ENCODE measurements around the gene SSBP4. TPM values are rescaled to one million over a fixed set of nuclear protein-coding genes. Genes with fewer than 3 reads are reported as not detected.
A peak's percentile ranks its signal among the peaks of the same experiment; 100 is the strongest.

Gene SSBP4
- total and polyA plus RNA-seq, 9 of the 15 experiments (the other 6 are each of a cell fraction or from before 2014, with no cell fraction given): 1.1 to 189 (median 39.0) TPM

- DNase-seq (ENCODE audit: extremely low read depth in 1 of 4, low spot score in 3 of 4) (no peak), ATAC-seq (no peak), FAIRE-seq (no peak)
- Histone ChIP-seq H3K79me2 (ENCODE audit: control insufficient read depth, insufficient read depth, low read length) (peaks cover 89% of the 10 kb centered on the region), H3K36me3 (ENCODE audit: control insufficient read depth, insufficient read depth, low read length) (peaks cover 53% of the 10 kb centered on the region; the same call in 2 of the 3 replicates), H4K20me1 (replicated peaks; ENCODE audit: control insufficient read depth, insufficient read depth, low read length) (peaks cover 23% of the 10 kb centered on the region), H3K27me3 (ENCODE audit: control insufficient read depth in 2 of 2, insufficient read depth in 2 of 2, low read length in 2 of 2) (no peaks in the 10 kb centered on the region), H3K4me3 (no peak overlapping the region), H3K9me1 (ENCODE audit: control insufficient read depth, insufficient read depth, low read length) (no peaks in the 10 kb centered on the region), H3K9ac (ENCODE audit: insufficient read depth in 1 of 2, low read depth in 2 of 2, low read length in 2 of 2) (peak overlapping the region in 1 of 2 experiments; percentile 80; a peak in 2 of 4 replicates), H2AFZ (ENCODE audit: low read depth, low read length) (no peak overlapping the region), H3K4me2 (ENCODE audit: insufficient read depth, low read length) (no peak overlapping the region), H3K9me3 (replicated peaks; ENCODE audit: control insufficient read depth, insufficient read depth, low read depth, low read length) (no peaks in the 10 kb centered on the region), H3K4me1 (replicated peaks in 1 of 2; ENCODE audit: control insufficient read depth in 2 of 2, insufficient read depth in 2 of 2, low read length in 2 of 2) (peaks cover 30 to 96% of the 10 kb centered on the region in 2 experiments), H3K27ac (ENCODE audit: extremely low read depth, low read depth, low read length) (no peak overlapping the region)
- intact Hi-C loops (cut with micrococcal nuclease) (no loop called here), in situ Hi-C loops (cut with MboI) (no loop called here)
- CTCF ChIA-PET (ENCODE audit: low intra/inter-chr PET ratio): no interaction called here
- POLR2A ChIA-PET: interaction anchor here (0.6 to 0.7 kb wide), 2 partner anchors 11 to 12 kb away, joined by 3 read pairs; no protein-coding TSS in a partner anchor
- BruUV-seq (replicated peaks): no TSS peak
- 93% methylated on average over 13 of the region's 21 CpGs for WGBS (ENCODE audit: insufficient coverage, low coverage, missing lambda C conversion rate)
- TF ChIP-seq, protein P1, sequence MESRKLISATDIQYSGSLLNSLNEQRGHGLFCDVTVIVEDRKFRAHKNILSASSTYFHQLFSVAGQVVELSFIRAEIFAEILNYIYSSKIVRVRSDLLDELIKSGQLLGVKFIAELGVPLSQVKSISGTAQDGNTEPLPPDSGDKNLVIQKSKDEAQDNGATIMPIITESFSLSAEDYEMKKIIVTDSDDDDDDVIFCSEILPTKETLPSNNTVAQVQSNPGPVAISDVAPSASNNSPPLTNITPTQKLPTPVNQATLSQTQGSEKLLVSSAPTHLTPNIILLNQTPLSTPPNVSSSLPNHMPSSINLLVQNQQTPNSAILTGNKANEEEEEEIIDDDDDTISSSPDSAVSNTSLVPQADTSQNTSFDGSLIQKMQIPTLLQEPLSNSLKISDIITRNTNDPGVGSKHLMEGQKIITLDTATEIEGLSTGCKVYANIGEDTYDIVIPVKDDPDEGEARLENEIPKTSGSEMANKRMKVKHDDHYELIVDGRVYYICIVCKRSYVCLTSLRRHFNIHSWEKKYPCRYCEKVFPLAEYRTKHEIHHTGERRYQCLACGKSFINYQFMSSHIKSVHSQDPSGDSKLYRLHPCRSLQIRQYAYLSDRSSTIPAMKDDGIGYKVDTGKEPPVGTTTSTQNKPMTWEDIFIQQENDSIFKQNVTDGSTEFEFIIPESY (CRISPR knock-in tag; IDR thresholded peaks at IDR 0.05): peak; percentile 14; the same call in 1 of the 2 replicates
- TF ChIP-seq, protein P2, sequence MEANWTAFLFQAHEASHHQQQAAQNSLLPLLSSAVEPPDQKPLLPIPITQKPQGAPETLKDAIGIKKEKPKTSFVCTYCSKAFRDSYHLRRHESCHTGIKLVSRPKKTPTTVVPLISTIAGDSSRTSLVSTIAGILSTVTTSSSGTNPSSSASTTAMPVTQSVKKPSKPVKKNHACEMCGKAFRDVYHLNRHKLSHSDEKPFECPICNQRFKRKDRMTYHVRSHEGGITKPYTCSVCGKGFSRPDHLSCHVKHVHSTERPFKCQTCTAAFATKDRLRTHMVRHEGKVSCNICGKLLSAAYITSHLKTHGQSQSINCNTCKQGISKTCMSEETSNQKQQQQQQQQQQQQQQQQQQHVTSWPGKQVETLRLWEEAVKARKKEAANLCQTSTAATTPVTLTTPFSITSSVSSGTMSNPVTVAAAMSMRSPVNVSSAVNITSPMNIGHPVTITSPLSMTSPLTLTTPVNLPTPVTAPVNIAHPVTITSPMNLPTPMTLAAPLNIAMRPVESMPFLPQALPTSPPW (CRISPR knock-in tag; IDR thresholded peaks at IDR 0.05): no peak
- TF ChIP-seq ZNF124 (CRISPR knock-in tag; IDR thresholded peaks at IDR 0.05): no peak
- TF ChIP-seq ETS2 (tag; IDR thresholded peaks at IDR 0.05; ENCODE audit: borderline replicate concordance, poor library complexity, severe bottlenecking): no peak
- TF ChIP-seq U2AF2 (optimal IDR thresholded peaks at IDR 0.05; ENCODE audit: low read depth, low read length): no peak
- 0 out of 2 replicates have a peak, but pooled peaks have one; percentile 40 for TF ChIP-seq POLR2G (IDR thresholded peaks at IDR 0.05; ENCODE audit: low read depth, low read length)
- no peak for TF ChIP-seq ASH1L (IDR thresholded peaks at IDR 0.05; ENCODE audit: borderline replicate concordance, low read depth, partially characterized antibody)
- TF ChIP-seq NR3C1 (CRISPR knock-in tag; IDR thresholded peaks at IDR 0.05): no peak
Measured at GRCh38 chr19:18423258-18424020, 4.2 kb downstream of the SSBP4 start.

Data from K562 (cell line).